ENCODE data around the gene GEMIN8. TPM values are rescaled to one million over a fixed set of nuclear protein-coding genes. Genes with fewer than 3 reads are reported as not detected.

The GEMIN8 gene
- total RNA-seq: 10 to 100 TPM in 1 of 2 donors, 1 to 10 TPM in 1; 7.3 to 10.7 TPM

GRCh38 chrX:14029425-14030173, at the start of gene GEMIN8:
TSS of gene GEMIN8 (minus strand) at chrX:14029892. CDS start at chrX:14021478, 8,414 bp downstream.

Other genes with a start within 250 kb of the GEMIN8 start
- gene GPM6B, start 212.8 kb downstream of the GEMIN8 start, total RNA-seq: 10 to 100 TPM; 58.8 to 87.9 TPM